Cardiac muscle cell (in vitro differentiated cells and primary cell): ENCODE measurements around the gene LGALS9C. TPM values are rescaled to one million over a fixed set of nuclear protein-coding genes. Genes with fewer than 3 reads are reported as not detected.
"Not testable (repeated sequence)": the region's sequence is repeated elsewhere in the genome, so short reads cannot be mapped to it uniquely, and the experiment has no call there.

Experiments used
- DNase-seq, 2 donors: peaks; one replicate each; pipeline versions ENCODE4 v3.0.0 to v3.0.0-alpha.2; 2010 to 2017; ENCODE audit warnings: low read depth in 1 of 2, low spot score in 1 of 2
- H3K27ac ChIP-seq: fragments of 200-600 bp; sonication (generic); 2 replicates; pipeline ENCODE4 v1.5.1; 2016
- H3K27me3 ChIP-seq: fragments of 200-600 bp; sonication (generic); 2 replicates; pipeline ENCODE4 v1.6.0; 2016; ENCODE audit warnings: control low read depth
- H3K36me3 ChIP-seq: fragments of 200-600 bp; sonication (generic); 2 replicates; pipeline ENCODE4 v1.5.1; 2016; ENCODE audit warnings: control low read depth
- H3K4me1 ChIP-seq: fragments of 200-600 bp; sonication (generic); 2 replicates; pipeline ENCODE4 v1.8.1; 2017; ENCODE audit warnings: low read depth, mild to moderate bottlenecking, mixed run types
- H3K4me3 ChIP-seq: fragments of 200-600 bp; sonication (generic); 2 replicates; pipeline ENCODE4 v1.5.1; 2016; ENCODE audit warnings: mild to moderate bottlenecking
- H3K9me3 ChIP-seq: fragments of 200-600 bp; sonication (generic); 2 replicates; pipeline ENCODE4 v1.5.1; 2017; ENCODE audit warnings: low read depth, mild to moderate bottlenecking, control low read depth
- polyA plus RNA-seq: library from polyadenylated mRNA; unstranded; fragments of >200 nt; fragmentation: Nextera tagmentation; extraction: Ambion mirVana; gene quantifications from 2 replicates; pipeline ENCODE4 v1.2.1, GENCODE V29; 2016
- total RNA-seq: library from RNA; depleted of rRNA; stranded (reverse); fragments of >200 nt; gene quantifications from 2 replicates; pipeline ENCODE4 v1.2.3, GENCODE V29; 2016

Gene LGALS9C
- total and polyA plus RNA-seq, 2 experiments from 2014 or later, result not detected

- H3K4me3 ChIP-seq, H3K27me3 ChIP-seq, H3K4me1 ChIP-seq: not testable (repeated sequence)
Observed at GRCh38 chr17:18527354-18527753, 50.8 kb downstream of the LGALS9C start.

DNA sequence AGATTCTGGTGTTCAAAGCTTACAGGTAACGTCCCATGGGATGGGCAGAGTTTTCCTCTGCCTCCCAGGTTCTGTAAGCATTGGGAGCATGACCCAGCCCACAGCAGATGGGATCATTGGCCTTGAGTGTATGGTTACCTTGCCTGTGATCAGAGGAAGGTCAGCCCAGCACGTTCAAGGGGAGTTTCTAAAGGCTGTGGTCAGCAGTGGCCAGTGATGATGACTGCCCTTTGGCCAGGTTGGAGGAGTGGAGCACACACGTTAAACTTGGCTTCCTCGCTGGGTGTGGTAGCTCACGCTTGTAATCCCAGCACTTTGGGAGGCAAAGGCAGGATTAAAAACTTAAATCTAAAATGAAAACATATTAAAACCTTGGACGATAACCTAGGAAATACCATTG is 51.8 kb downstream of the LGALS9C start:
- H3K9me3 ChIP-seq, H3K4me3 ChIP-seq, H3K4me1 ChIP-seq, H3K36me3 ChIP-seq, DNase-seq, H3K27me3 ChIP-seq, H3K27ac ChIP-seq: not testable (repeated sequence)

More at GRCh38 chr17:18527354-18527753, 50.8 kb downstream of the LGALS9C start:
- DNase-seq, H3K9me3 ChIP-seq, H3K27ac ChIP-seq, H3K36me3 ChIP-seq: not testable (repeated sequence)

DNA sequence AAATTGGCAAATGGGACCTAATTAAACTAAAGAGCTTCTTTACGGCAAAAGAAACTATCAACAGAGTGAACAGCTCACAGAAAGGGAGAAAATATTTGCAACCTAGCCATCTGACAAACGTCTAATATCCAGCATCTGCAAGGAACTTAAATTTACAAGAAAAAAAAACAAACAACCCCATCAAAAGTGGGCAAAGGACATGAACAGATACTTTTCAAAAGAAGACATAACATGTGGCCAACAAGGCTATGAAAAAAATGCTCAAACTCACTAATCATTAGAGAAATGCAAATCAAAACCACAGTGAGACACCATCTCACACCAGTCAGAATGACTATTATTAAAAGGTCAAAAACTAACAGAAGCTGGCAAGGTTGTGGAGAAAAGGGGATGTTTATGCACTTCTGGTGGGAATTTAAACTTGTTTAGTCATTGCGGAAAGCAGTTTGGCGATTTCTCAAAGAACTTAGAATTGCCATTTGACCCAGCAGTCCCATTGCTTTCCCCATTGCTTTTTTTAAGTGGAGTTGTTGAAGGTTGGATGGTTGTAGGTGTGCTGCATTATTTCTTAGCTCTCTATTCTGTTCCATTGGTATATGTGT is 52.4 kb downstream of the LGALS9C start:
- H3K36me3 ChIP-seq, H3K27ac ChIP-seq, H3K9me3 ChIP-seq, H3K4me1 ChIP-seq, H3K27me3 ChIP-seq, H3K4me3 ChIP-seq, DNase-seq: not testable (repeated sequence)

DNA sequence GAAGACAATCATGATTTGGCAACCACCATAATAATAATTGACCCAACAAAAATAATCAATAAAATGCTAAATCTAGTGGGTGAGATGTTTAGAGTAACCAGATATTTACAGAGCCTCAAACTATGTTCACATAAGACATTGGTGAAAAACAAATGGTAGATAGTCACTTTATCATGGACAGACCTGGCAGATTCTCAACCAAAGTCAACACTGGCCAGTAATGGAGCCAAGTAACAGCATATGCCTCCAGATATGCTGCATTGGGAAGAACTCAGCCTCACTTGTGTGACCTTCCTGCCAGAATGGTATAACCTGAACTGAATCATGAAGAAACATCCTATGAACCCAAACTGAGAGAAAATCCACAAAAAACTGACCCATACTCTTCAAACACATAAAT is 53.8 kb downstream of the LGALS9C start:
- not testable (repeated sequence) for H3K36me3 ChIP-seq, H3K27ac ChIP-seq, H3K4me3 ChIP-seq, H3K9me3 ChIP-seq, H3K27me3 ChIP-seq, H3K4me1 ChIP-seq, DNase-seq

- H3K27ac ChIP-seq, H3K4me3 ChIP-seq, H3K36me3 ChIP-seq, DNase-seq, H3K9me3 ChIP-seq, H3K4me1 ChIP-seq, H3K27me3 ChIP-seq: not testable (repeated sequence)
Observed at GRCh38 chr17:18542234-18542633, 65.6 kb downstream of the LGALS9C start.

DNA sequence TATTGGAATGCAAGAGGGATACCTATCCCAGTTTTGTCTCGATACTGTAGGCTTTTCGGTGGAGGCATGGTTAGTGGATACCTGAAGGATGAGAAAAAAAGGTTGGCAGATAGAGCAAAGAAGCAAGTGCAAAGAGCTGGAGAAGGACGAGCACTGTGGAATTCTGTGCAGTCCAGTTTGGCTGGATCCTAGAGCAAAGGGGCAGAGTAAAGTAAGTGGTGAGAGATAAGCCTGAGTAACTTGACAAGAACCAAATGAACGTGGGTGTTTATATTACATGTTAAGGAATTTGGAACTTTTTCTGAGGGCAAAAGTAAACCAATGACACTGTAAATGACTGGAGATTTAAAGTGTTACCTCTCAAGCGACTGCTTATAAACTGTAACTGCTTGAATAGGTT is 66.3 kb downstream of the LGALS9C start:
- H3K9me3 ChIP-seq, H3K4me3 ChIP-seq, H3K36me3 ChIP-seq, H3K27ac ChIP-seq, H3K4me1 ChIP-seq, DNase-seq, H3K27me3 ChIP-seq: not testable (repeated sequence)

Other genes starting within 250 kb of the LGALS9C start
- 227 and 303 TPM in 2 replicates for gene FLII, start 218.1 kb upstream of the LGALS9C start, total RNA-seq
- 210 and 232 TPM in 2 replicates for gene FLII, start 218.1 kb upstream of the LGALS9C start, polyA plus RNA-seq
- 95.7 and 101 TPM in 2 replicates for gene MIEF2, start 216.1 kb upstream of the LGALS9C start, total RNA-seq
- 36.9 and 37.3 TPM in 2 replicates for gene MIEF2, start 216.1 kb upstream of the LGALS9C start, polyA plus RNA-seq
- 31.0 and 40.1 TPM in 2 replicates for gene TOP3A, start 161.8 kb upstream of the LGALS9C start, total RNA-seq
- gene TOP3A, start 161.8 kb upstream of the LGALS9C start, polyA plus RNA-seq, result 22.7 and 26.5 TPM in 2 replicates
- gene SMCR8, start 161.5 kb upstream of the LGALS9C start, total RNA-seq, result 8.7 and 11.3 TPM in 2 replicates
- 2.9 and 3.9 TPM in 2 replicates for gene SMCR8, start 161.5 kb upstream of the LGALS9C start, polyA plus RNA-seq
- gene SHMT1, start 113.2 kb upstream of the LGALS9C start, total RNA-seq, result 24.8 and 26.7 TPM in 2 replicates
- gene SHMT1, start 113.2 kb upstream of the LGALS9C start, polyA plus RNA-seq, result 24.8 and 30.6 TPM in 2 replicates
- gene EVPLL, start 99.0 kb upstream of the LGALS9C start, total RNA-seq, result not detected in 2 replicates
- not detected in 2 replicates for gene EVPLL, start 99.0 kb upstream of the LGALS9C start, polyA plus RNA-seq
- gene TBC1D28, start 167.6 kb downstream of the LGALS9C start, total RNA-seq, result not detected in 2 replicates
- not detected in 2 replicates for gene TBC1D28, start 167.6 kb downstream of the LGALS9C start, polyA plus RNA-seq
- gene FOXO3B, start 205.5 kb downstream of the LGALS9C start, total RNA-seq, result 11.5 and 14.1 TPM in 2 replicates
- 8.7 and 9.4 TPM in 2 replicates for gene FOXO3B, start 205.5 kb downstream of the LGALS9C start, polyA plus RNA-seq